Measurements from ENCODE around the gene OR6T1. TPM values are rescaled to one million over a fixed set of nuclear protein-coding genes. Genes with fewer than 3 reads are reported as not detected.

The OR6T1 gene
- total RNA-seq, 2 donors from 2014 or later, result not detected

DNA sequence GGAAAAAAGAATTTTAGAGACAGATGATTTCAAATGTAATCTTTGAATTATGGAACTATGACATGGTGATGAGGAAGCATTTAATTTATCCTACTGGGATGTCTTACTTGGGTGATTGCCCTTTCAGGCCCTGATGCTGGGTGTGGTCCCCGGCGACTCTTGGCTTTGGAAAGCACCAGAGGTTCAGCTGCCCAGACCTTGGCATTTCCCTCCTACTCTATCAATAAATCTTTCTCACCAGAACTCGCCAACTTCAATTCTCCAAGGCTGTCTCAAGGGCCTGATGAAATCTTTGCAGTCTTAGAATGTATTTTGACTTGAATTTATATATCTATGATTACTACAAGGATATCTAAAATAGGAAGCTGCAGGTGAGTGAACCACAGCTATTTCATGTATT lies 22.7 kb downstream of the OR6T1 start:
- Histone ChIP-seq H3K9ac (ENCODE audit: low read depth in 2 of 2, low read length in 2 of 2) (no peak overlapping the region), H3K27me3 (no peaks in the 10 kb centered on the region), H3K36me3 (no peaks in the 10 kb centered on the region), H3K9me3 (no peaks in the 10 kb centered on the region), H3K4me1 (no peaks in the 10 kb centered on the region), H3K4me3 (no peak overlapping the region), H3K27ac (no peak overlapping the region)
- TF ChIP-seq, protein P1, sequence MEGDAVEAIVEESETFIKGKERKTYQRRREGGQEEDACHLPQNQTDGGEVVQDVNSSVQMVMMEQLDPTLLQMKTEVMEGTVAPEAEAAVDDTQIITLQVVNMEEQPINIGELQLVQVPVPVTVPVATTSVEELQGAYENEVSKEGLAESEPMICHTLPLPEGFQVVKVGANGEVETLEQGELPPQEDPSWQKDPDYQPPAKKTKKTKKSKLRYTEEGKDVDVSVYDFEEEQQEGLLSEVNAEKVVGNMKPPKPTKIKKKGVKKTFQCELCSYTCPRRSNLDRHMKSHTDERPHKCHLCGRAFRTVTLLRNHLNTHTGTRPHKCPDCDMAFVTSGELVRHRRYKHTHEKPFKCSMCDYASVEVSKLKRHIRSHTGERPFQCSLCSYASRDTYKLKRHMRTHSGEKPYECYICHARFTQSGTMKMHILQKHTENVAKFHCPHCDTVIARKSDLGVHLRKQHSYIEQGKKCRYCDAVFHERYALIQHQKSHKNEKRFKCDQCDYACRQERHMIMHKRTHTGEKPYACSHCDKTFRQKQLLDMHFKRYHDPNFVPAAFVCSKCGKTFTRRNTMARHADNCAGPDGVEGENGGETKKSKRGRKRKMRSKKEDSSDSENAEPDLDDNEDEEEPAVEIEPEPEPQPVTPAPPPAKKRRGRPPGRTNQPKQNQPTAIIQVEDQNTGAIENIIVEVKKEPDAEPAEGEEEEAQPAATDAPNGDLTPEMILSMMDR (IDR thresholded peaks at IDR 0.05), result no peak
- intact Hi-C loops (cut with DNase I), result no loop called here
- DNase-seq, result no peak

DNA sequence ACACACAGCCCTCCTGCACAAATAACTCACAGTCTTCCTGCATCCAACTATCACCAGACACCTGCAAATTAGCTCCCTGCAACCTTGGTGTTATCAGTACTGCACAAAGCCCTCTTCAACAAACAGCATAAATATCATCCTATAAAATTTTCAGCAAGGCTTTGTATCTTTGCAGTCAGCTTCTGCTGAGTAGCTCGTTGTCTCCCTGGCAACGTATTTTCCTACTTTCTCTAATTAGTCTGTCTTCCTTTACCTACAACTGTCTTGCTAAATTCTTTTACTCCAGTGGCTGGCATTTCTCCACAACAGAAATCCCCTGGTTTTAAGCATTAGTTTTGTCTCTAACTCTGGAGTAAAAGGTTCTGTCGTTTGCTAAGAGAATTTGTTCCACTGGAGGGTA lies 37.8 kb downstream of the OR6T1 start:
- intact Hi-C loops (cut with DNase I), result no loop called here
- H3K36me3 ChIP-seq, result no peaks in the 10 kb centered on the region
- no peak for DNase-seq
- no peak overlapping the region for H3K4me3 ChIP-seq
- no peak overlapping the region for H3K9ac ChIP-seq (ENCODE audit: low read depth in 2 of 2, low read length in 2 of 2)
- H3K4me1 ChIP-seq, result no peaks in the 10 kb centered on the region
- H3K9me3 ChIP-seq, result no peaks in the 10 kb centered on the region
- TF ChIP-seq, protein P1 (IDR thresholded peaks at IDR 0.05), result no peak
- H3K27me3 ChIP-seq, result no peaks in the 10 kb centered on the region
- no peak overlapping the region for H3K27ac ChIP-seq

- H3K9ac ChIP-seq (ENCODE audit: low read depth in 2 of 2, low read length in 2 of 2), result no peak overlapping the region
- no peaks in the 10 kb centered on the region for H3K36me3 ChIP-seq
- H3K4me3 ChIP-seq, result no peak overlapping the region
- H3K4me1 ChIP-seq, result no peaks in the 10 kb centered on the region
- DNase-seq, result no peak
- TF ChIP-seq, protein P1 (IDR thresholded peaks at IDR 0.05), result no peak
- intact Hi-C loops (cut with DNase I), result no loop called here
- H3K27ac ChIP-seq, result no peak overlapping the region
- H3K27me3 ChIP-seq, result no peaks in the 10 kb centered on the region
- H3K9me3 ChIP-seq, result no peaks in the 10 kb centered on the region
Observed at GRCh38 chr11:123904932-123905331, 38.7 kb downstream of the OR6T1 start.

DNA sequence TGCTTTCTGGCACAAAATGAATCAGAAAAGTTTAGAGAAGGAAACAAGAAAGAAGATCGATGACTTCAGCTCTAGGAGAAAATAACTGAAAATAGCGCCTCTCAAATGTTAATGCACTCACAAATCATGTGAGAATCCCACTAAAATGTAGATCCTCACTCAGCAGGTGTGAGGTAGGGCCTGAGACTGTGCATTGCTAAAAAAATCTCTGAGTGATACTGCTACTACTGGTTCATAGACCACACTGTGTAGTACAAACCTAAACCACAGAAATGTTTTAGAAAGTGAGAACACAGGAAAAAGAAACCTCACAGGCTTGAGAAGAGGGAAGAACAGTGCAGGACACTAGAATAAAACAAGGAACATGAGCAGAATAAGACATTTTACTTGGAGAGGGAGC lies 39.7 kb downstream of the OR6T1 start:
- Histone ChIP-seq H3K36me3 (no peaks in the 10 kb centered on the region), H3K4me3 (no peak overlapping the region), H3K27ac (no peak overlapping the region), H3K27me3 (no peaks in the 10 kb centered on the region), H3K4me1 (no peaks in the 10 kb centered on the region), H3K9me3 (no peaks in the 10 kb centered on the region), H3K9ac (ENCODE audit: low read depth in 2 of 2, low read length in 2 of 2) (no peak overlapping the region)
- intact Hi-C loops (cut with DNase I), result no loop called here
- TF ChIP-seq, protein P1 (IDR thresholded peaks at IDR 0.05), result no peak
- DNase-seq, result no peak

- Histone ChIP-seq H3K4me3 (no peak within 1 kb of the TSS), H3K27me3 (no peaks in the 10 kb centered on the region), H3K36me3 (no peaks in the 10 kb centered on the region), H3K27ac (no peak within 1 kb of the TSS), H3K9me3 (no peaks in the 10 kb centered on the region), H3K4me1 (no peaks in the 10 kb centered on the region), H3K9ac (ENCODE audit: low read depth in 2 of 2, low read length in 2 of 2) (no peak within 1 kb of the TSS)
- TF ChIP-seq, protein P1 (IDR thresholded peaks at IDR 0.05), result no peak
- intact Hi-C loops (cut with DNase I), result no loop called here
- no peak for DNase-seq
Observed at GRCh38 chr11:123901867-123902266, 41.8 kb downstream of the OR6T1 start, which contains the start of gene OR8D4. OR8D4 (plus strand) TSS chr11:123902167; CDS start chr11:123906432, 4,265 bp downstream.

DNA sequence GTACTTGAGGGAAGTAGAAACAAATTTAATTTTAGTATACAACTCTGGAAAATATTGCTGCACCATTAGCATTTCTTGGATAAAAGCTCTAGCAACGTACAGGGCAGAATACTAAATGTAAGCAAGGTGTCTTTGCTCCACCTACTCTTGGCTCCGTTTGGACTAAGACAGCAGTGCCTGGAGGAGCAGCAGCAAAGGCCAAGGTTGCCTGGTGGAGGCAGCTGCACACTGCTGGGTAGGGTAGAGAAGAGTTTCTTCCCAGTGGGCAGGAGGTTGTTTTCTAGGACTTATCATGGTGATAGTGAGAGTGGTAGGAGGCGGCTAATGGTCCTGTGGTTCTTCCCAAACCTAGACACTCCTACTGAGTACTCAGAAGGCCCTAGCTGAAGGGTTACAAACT lies 43.8 kb downstream of the OR6T1 start:
- H3K36me3 ChIP-seq, result no peaks in the 10 kb centered on the region
- H3K27ac ChIP-seq, result no peak overlapping the region
- intact Hi-C loops (cut with DNase I), result no loop called here
- no peak overlapping the region for H3K4me3 ChIP-seq
- no peaks in the 10 kb centered on the region for H3K4me1 ChIP-seq
- no peaks in the 10 kb centered on the region for H3K9me3 ChIP-seq
- no peak for DNase-seq
- no peaks in the 10 kb centered on the region for H3K27me3 ChIP-seq
- TF ChIP-seq, protein P1 (IDR thresholded peaks at IDR 0.05), result no peak
- no peak overlapping the region for H3K9ac ChIP-seq (ENCODE audit: low read depth in 2 of 2, low read length in 2 of 2)
